NOMO-1 treated with dmso at 0.1 percent for 144 hours (cell line): ENCODE results near the gene COL8A2.

Experiments
- DNase-seq: peaks from one replicate; lab custom pipeline; 2025; ENCODE audit not compliant: unreplicated experiment; lab: John Stamatoyannopoulos, UW

The COL8A2 gene

DNA sequence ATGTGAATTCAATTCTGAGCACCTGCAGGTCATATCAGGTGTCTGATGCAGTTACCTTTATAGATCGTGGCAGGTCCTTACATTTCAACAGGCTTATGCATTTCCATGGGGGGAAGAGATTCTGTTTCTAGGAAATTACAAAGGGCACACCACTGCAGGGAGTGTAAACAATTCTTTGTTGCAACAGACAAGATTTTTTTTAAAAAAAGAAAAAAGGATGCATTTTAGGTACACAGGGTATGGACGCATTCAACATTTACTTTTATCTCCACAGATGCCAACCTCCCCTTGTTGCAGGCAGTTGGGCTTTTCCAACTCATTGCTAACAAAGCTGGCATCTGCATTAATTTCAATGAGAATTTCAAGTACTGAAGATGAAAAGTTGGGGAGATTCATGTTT is 54.7 kb downstream of the COL8A2 start:
- DNase-seq: no peak

DNA sequence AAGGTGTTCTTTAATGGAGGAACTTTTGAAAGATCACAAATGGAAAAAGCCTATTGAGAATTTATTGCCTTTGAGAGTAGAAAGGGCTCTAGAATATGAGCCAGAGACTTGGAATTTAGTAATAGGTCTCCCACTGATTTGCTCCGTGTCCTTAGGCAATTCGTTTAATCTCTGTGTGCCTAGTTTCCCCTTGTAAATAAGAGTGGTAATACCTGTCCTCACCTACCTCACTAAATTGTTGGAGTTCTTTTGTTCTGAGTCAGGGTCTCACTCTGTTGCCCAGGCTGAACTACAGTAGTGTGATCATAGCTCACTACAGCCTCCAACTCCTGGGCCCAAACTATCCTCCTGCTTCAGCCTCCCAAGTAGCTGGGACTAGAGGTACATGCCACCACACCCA is 56.2 kb downstream of the COL8A2 start:
- DNase-seq: no peak

- no peak for DNase-seq
These were observed 57.2 kb downstream of the COL8A2 start for GRCh38 chr1:36067871-36068270.

- DNase-seq: no peak
These were observed 62.7 kb downstream of the COL8A2 start for GRCh38 chr1:36062315-36062714.

- DNase-seq: no peak
These were observed 69.3 kb downstream of the COL8A2 start for GRCh38 chr1:36055706-36056105.

DNA sequence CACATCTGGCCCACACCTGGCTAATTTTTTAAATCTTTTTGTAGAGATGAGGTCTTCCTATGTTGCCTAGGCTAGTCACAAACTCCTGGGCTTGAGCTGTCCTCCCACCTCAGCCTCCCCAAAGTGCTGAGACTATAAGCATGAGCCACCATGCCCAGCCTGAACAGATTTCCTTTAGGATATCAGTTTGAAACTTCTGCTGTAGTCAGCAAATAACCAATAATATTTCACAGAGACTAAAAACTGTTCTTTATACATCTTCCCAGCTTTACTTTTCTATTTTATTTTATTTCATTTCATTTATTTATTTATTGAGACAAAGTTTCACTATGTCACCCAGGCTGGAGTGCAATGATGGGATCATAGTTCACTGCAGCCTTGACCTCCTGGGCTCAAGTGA is 71.0 kb downstream of the COL8A2 start:
- no peak for DNase-seq

GRCh38 chr1:36051821-36052220 is 73.2 kb downstream of the COL8A2 start:
- DNase-seq: no peak
